Measurements from ENCODE around the gene SENP8.

DNA sequence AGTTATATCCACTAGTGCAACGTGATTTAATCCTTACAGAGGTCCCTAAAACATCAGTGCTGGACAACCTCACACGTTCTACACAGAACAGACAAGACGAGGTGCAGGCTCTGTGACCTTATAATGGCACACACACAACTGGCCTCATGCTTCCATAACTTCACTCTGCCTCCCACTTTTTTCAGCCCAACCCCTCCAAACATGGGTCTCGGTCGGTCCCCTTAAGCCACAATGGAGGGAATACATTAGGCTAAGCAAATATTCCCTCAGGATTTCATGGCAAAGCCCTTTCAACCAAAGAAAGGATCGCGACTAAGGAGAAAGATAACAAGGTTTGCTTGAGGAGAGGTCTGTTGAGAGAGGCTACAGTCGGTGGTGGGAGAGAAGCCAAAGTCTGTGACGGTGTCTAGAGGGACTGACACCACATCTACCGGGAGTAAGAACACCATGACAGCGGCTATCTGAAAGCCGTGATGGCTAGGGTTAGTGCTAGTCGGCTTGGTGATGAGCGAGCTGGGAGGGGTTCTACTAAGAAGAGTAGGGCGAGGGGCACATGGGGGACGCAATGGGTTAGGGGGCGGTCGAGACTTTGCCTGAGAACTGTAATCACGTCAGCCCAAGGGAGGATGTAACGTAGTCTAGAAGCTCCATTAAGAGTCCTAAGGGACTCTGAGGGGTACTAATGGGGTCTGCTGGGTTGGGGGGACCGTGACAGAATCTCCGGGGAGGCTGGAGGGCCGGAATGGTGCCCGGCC, 1.3 kb upstream of the SENP8 start:
- TF ChIP-seq, protein P1, sequence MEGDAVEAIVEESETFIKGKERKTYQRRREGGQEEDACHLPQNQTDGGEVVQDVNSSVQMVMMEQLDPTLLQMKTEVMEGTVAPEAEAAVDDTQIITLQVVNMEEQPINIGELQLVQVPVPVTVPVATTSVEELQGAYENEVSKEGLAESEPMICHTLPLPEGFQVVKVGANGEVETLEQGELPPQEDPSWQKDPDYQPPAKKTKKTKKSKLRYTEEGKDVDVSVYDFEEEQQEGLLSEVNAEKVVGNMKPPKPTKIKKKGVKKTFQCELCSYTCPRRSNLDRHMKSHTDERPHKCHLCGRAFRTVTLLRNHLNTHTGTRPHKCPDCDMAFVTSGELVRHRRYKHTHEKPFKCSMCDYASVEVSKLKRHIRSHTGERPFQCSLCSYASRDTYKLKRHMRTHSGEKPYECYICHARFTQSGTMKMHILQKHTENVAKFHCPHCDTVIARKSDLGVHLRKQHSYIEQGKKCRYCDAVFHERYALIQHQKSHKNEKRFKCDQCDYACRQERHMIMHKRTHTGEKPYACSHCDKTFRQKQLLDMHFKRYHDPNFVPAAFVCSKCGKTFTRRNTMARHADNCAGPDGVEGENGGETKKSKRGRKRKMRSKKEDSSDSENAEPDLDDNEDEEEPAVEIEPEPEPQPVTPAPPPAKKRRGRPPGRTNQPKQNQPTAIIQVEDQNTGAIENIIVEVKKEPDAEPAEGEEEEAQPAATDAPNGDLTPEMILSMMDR (IDR thresholded peaks at IDR 0.05; ENCODE audit: insufficient read depth, low read length, poor library complexity, severe bottlenecking) = no peak
- no peak for TF ChIP-seq EZH2phosphoT487 (conservative IDR thresholded peaks at IDR 0.05; ENCODE audit: low read length)
